ENCODE measurements around the gene RAMACL. TPM values are rescaled to one million over a fixed set of nuclear protein-coding genes. Genes with fewer than 3 reads are reported as not detected.
"Not testable (repeated sequence)": the region's sequence is repeated elsewhere in the genome, so short reads cannot be mapped to it uniquely, and the experiment has no call there.

RAMACL gene
- 0.07 and 0.12 TPM in 2 replicates for total RNA-seq

- no peak within 1 kb of the TSS for H3K4me3 ChIP-seq (ENCODE audit: low read depth, low read length)
- no peak for TF ChIP-seq CTCF (conservative IDR thresholded peaks at IDR 0.05; ENCODE audit: low read depth, low read length)
- no peak for DNase-seq (ENCODE audit: low read depth)
Measured at GRCh38 chr6:166586424-166587156, at the start of gene RAMACL. RAMACL (minus strand) TSS chr6:166586678; CDS start chr6:166586477, 201 bp downstream.

- DNase-seq (ENCODE audit: low read depth): no peak
- no peak for TF ChIP-seq CTCF (conservative IDR thresholded peaks at IDR 0.05; ENCODE audit: low read depth, low read length)
- no peak overlapping the region for H3K4me3 ChIP-seq (ENCODE audit: low read depth, low read length)
Measured at GRCh38 chr6:166635013-166635970, 48.8 kb upstream of the RAMACL start.

GRCh38 chr6:166634581-166634980 is 48.1 kb upstream of the RAMACL start:
- DNase-seq (ENCODE audit: low read depth); H3K4me3 ChIP-seq (ENCODE audit: low read depth, low read length): not testable (repeated sequence)

- no peak overlapping the region for H3K4me3 ChIP-seq (ENCODE audit: low read depth, low read length)
- no peak for TF ChIP-seq CTCF (conservative IDR thresholded peaks at IDR 0.05; ENCODE audit: low read depth, low read length)
- DNase-seq (ENCODE audit: low read depth): no peak
Measured at GRCh38 chr6:166633732-166634535, 47.5 kb upstream of the RAMACL start.

- DNase-seq (ENCODE audit: low read depth): no peak
- TF ChIP-seq CTCF (conservative IDR thresholded peaks at IDR 0.05; ENCODE audit: low read depth, low read length): no peak
- no peak overlapping the region for H3K4me3 ChIP-seq (ENCODE audit: low read depth, low read length)
Measured at GRCh38 chr6:166632731-166633130, 46.3 kb upstream of the RAMACL start.

- TF ChIP-seq CTCF (conservative IDR thresholded peaks at IDR 0.05; ENCODE audit: low read depth, low read length): no peak
- no peak for DNase-seq (ENCODE audit: low read depth)
- no peak overlapping the region for H3K4me3 ChIP-seq (ENCODE audit: low read depth, low read length)
Measured at GRCh38 chr6:166630462-166630861, 44.0 kb upstream of the RAMACL start.

- no peak for DNase-seq (ENCODE audit: low read depth)
- TF ChIP-seq CTCF (conservative IDR thresholded peaks at IDR 0.05; ENCODE audit: low read depth, low read length): no peak
- H3K4me3 ChIP-seq (ENCODE audit: low read depth, low read length): no peak overlapping the region
Measured at GRCh38 chr6:166629628-166630027, 43.1 kb upstream of the RAMACL start.

Data from epithelial cell of proximal tubule (primary cell).